Measurements from ENCODE around the gene QPCT. TPM values are rescaled to one million over a fixed set of nuclear protein-coding genes. Genes with fewer than 3 reads are reported as not detected.
A peak's percentile ranks its signal among the peaks of the same experiment; 100 is the strongest.

The QPCT gene
- total RNA-seq, 1 donor from 2014 or later, result 0.45 TPM

DNA sequence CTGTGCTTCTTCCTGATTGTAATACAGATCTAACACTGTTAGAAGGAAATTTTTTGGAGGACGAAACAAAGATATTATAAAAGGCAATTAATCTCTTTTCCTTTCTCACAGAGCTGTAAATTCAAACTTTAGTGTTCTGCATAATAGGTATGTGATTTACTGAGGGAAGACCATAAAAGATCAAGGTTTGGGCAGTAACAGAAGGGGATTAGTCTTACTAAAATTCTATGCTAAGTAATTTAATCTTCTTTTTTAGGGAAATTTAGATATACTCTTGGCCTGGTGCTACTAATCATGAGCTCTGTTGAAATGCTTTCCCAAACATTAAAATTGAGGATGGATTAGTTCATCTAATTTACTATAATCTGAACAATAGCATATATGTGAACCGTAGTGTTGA lies 8.8 kb upstream of the QPCT start:
- TF ChIP-seq, protein P1, sequence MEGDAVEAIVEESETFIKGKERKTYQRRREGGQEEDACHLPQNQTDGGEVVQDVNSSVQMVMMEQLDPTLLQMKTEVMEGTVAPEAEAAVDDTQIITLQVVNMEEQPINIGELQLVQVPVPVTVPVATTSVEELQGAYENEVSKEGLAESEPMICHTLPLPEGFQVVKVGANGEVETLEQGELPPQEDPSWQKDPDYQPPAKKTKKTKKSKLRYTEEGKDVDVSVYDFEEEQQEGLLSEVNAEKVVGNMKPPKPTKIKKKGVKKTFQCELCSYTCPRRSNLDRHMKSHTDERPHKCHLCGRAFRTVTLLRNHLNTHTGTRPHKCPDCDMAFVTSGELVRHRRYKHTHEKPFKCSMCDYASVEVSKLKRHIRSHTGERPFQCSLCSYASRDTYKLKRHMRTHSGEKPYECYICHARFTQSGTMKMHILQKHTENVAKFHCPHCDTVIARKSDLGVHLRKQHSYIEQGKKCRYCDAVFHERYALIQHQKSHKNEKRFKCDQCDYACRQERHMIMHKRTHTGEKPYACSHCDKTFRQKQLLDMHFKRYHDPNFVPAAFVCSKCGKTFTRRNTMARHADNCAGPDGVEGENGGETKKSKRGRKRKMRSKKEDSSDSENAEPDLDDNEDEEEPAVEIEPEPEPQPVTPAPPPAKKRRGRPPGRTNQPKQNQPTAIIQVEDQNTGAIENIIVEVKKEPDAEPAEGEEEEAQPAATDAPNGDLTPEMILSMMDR (IDR thresholded peaks at IDR 0.05; ENCODE audit: unreplicated experiment), result no peak
- H3K27me3 Mint-ChIP-seq (ENCODE audit: low read depth), result no peaks in the 10 kb centered on the region
- no peak overlapping the region for H3K27ac Mint-ChIP-seq
- H3K4me3 Mint-ChIP-seq, result no peak overlapping the region
- no peaks in the 10 kb centered on the region for H3K9me3 Mint-ChIP-seq
- H3K4me1 Mint-ChIP-seq, result peaks cover 37% of the 10 kb centered on the region
- DNase-seq (ENCODE audit: low spot score in 2 of 2, unreplicated experiment in 2 of 2), result no peak
- no peaks in the 10 kb centered on the region for H3K36me3 Mint-ChIP-seq

DNA sequence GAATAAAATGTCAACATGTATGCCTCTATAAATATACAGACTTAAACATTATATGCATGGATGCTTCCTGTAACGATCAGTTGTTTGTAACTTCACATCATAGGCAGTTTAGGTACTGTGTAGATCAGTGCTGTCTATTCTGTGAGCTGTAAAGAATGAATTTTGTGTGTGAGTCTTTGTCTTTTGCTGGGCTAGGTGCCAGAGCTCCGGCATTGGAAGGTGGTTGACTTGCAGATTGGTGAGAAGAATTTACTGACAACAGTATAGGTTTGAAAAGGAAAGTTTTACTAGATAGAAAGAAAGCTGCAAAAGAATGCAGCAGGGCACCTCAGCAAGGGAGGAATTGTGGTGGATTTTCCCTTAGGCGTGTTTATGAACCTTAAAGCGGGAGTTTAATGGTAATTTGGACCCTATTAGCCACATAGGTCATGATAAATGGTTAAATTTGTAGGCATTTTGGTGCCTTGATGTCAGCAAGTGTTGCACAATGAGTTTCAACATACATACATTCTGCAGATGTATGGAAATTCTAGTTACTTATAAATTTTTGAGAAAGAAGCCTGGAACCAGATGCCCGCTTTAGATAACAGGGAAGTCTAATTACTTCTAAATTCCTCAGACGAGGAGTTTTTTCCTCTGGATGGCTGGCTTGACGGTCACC lies 6.7 kb upstream of the QPCT start:
- TF ChIP-seq, protein P1 (IDR thresholded peaks at IDR 0.05; ENCODE audit: unreplicated experiment), result no peak

DNA sequence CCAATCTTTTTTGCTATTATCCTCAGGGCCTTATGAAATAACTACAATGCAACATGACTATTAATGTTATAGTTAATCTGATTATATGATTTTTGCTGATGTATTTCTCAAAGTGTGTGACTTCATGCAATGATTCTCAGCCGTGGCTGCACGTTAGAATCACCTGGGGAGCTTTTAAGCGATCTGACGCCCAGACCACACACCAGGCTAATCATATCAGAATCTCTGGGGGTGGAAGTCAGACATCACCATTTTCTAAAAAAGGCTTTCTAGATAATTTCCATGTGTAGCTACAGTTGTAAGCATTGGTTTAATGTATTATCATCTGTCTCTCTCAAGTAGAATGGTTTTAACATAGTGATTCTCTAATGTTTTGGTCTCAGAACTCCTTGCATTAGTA lies 5.5 kb upstream of the QPCT start:
- no peak for DNase-seq (ENCODE audit: low spot score in 2 of 2, unreplicated experiment in 2 of 2)
- Mint-ChIP-seq H3K9me3 (no peaks in the 10 kb centered on the region), H3K27ac (peak overlapping the region; percentile 71), H3K36me3 (no peaks in the 10 kb centered on the region), H3K4me1 (peaks cover 40% of the 10 kb centered on the region), H3K4me3 (no peak overlapping the region), H3K27me3 (ENCODE audit: low read depth) (no peaks in the 10 kb centered on the region)
- TF ChIP-seq, protein P1 (IDR thresholded peaks at IDR 0.05; ENCODE audit: unreplicated experiment), result no peak

More for the DNA sequence above, 6.7 kb upstream of the QPCT start:
- Mint-ChIP-seq H3K36me3 (no peaks in the 10 kb centered on the region), H3K9me3 (no peaks in the 10 kb centered on the region), H3K27ac (peak overlapping the region; percentile 71), H3K27me3 (ENCODE audit: low read depth) (no peaks in the 10 kb centered on the region), H3K4me1 (peaks cover 40% of the 10 kb centered on the region), H3K4me3 (no peak overlapping the region)
- DNase-seq (ENCODE audit: low spot score in 2 of 2, unreplicated experiment in 2 of 2), result no peak

DNA sequence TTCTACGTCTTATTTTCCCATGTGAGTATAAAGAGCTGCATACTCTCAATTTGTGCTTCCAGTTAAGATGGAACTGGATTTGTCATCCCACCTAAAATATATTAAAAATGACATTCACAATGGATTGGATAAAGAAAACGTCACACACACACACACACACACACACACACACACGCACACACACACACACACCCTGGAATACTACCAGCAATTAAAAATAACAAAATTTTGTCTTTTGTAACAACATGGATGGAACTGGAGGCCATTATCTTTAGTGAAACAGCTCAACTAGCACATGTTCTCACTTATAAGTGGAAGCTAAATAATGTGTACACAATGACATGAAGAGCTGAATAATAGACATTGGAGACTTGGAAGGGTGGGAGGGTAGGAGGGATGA lies 3.8 kb upstream of the QPCT start:
- TF ChIP-seq, protein P1 (IDR thresholded peaks at IDR 0.05; ENCODE audit: unreplicated experiment), result no peak
- no peak for DNase-seq (ENCODE audit: low spot score in 2 of 2, unreplicated experiment in 2 of 2)
- Mint-ChIP-seq H3K36me3 (no peaks in the 10 kb centered on the region), H3K9me3 (no peaks in the 10 kb centered on the region), H3K27me3 (ENCODE audit: low read depth) (no peaks in the 10 kb centered on the region), H3K4me1 (peaks cover 33% of the 10 kb centered on the region), H3K27ac (no peak overlapping the region), H3K4me3 (no peak overlapping the region)

DNA sequence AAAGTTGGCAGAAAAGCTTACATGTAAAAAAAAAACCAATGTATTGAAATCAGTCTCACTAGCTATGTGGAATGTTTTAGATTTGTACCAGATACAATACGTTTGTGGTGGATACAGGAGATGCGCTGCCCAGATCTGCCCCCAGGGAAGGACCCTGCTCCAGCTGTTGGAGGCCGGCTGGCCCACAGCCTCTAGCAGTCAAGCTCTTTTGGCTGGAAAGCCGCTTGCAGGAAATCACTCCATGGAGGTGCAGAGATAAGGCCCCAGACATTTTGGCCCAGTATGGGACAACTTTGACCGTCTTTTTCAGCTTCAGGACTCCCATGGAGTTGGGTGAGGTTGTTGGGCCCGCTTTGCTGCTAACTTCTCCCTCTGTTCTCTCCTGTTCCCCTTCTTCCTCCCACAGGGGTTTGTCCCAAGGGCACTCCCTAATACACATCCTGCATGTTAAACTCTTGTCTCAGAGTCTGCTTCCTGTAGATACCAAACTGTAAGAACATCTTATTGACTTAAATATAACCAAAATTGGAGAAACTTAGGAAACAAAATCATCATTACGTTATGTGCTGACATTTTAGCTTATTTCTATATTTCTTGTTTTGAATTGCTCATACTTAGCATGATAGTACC lies 1.7 kb upstream of the QPCT start:
- no peaks in the 10 kb centered on the region for H3K9me3 Mint-ChIP-seq

More for the DNA sequence above, 1.7 kb upstream of the QPCT start:
- no peaks in the 10 kb centered on the region for H3K36me3 Mint-ChIP-seq
- H3K4me3 Mint-ChIP-seq, result no peak overlapping the region
- no peak for DNase-seq (ENCODE audit: low spot score in 2 of 2, unreplicated experiment in 2 of 2)
- peaks cover 23% of the 10 kb centered on the region for H3K4me1 Mint-ChIP-seq
- no peaks in the 10 kb centered on the region for H3K27me3 Mint-ChIP-seq (ENCODE audit: low read depth)
- H3K27ac Mint-ChIP-seq, result no peak overlapping the region
- TF ChIP-seq, protein P1 (IDR thresholded peaks at IDR 0.05; ENCODE audit: unreplicated experiment), result no peak
